Stimulated activated CD8-positive, alpha-beta memory T cell treated with anti-CD3 and anti-CD28 coated beads, Interleukin-4, amount 100 ng/mL, for 4 hours (primary cell): ENCODE data around the gene RXRA.

Experiments used
- DNase-seq, 2 donors: peaks; one replicate each; pipeline ENCODE4 v3.0.0-alpha.2; 2020; ENCODE audit warnings: low read depth in 2 of 2, low spot score in 1 of 2

Gene RXRA

GRCh38 chr9:134463280-134463679 is 137.0 kb downstream of the RXRA start:
- DNase-seq, result no peak

- no peak for DNase-seq
These were observed 140.8 kb downstream of the RXRA start for GRCh38 chr9:134466869-134467616.

- no peak for DNase-seq
These were observed 142.1 kb downstream of the RXRA start for GRCh38 chr9:134468358-134468757.

GRCh38 chr9:134469041-134469875 is 143.0 kb downstream of the RXRA start:
- DNase-seq, result no peak

GRCh38 chr9:134472256-134472655 is 146.0 kb downstream of the RXRA start:
- DNase-seq, result no peak

GRCh38 chr9:134473141-134474054 is 147.1 kb downstream of the RXRA start:
- no peak for DNase-seq

- no peak for DNase-seq
These were observed 147.8 kb downstream of the RXRA start for GRCh38 chr9:134474055-134474370.

- no peak for DNase-seq
These were observed 148.9 kb downstream of the RXRA start for GRCh38 chr9:134475011-134475790.

- DNase-seq, result no peak
These were observed 150.2 kb downstream of the RXRA start for GRCh38 chr9:134476272-134476941.

- no peak for DNase-seq
These were observed 150.7 kb downstream of the RXRA start for GRCh38 chr9:134476942-134477335.

GRCh38 chr9:134477342-134477925 is 151.2 kb downstream of the RXRA start:
- DNase-seq, result no peak

GRCh38 chr9:134477927-134478326 is 151.7 kb downstream of the RXRA start:
- no peak for DNase-seq

GRCh38 chr9:134481762-134482161 is 155.5 kb downstream of the RXRA start:
- no peak for DNase-seq

- no peak for DNase-seq
These were observed 156.0 kb downstream of the RXRA start for GRCh38 chr9:134482226-134482625.

GRCh38 chr9:134483361-134484184 is 157.3 kb downstream of the RXRA start:
- no peak for DNase-seq

- DNase-seq, result no peak
These were observed 158.2 kb downstream of the RXRA start for GRCh38 chr9:134484479-134484878.

- no peak for DNase-seq
These were observed 159.4 kb downstream of the RXRA start for GRCh38 chr9:134485653-134486052.

GRCh38 chr9:134486143-134486591 is 159.9 kb downstream of the RXRA start:
- DNase-seq, result no peak

- no peak for DNase-seq
These were observed 160.3 kb downstream of the RXRA start for GRCh38 chr9:134486596-134486995.
